Activated gamma-delta T cell (primary cell): Measurements from ENCODE around the gene ZPR1.

Source experiments
- DNase-seq: peaks from one replicate; lab custom pipeline; 2025; lab: John Stamatoyannopoulos, UW

ZPR1 gene

DNA sequence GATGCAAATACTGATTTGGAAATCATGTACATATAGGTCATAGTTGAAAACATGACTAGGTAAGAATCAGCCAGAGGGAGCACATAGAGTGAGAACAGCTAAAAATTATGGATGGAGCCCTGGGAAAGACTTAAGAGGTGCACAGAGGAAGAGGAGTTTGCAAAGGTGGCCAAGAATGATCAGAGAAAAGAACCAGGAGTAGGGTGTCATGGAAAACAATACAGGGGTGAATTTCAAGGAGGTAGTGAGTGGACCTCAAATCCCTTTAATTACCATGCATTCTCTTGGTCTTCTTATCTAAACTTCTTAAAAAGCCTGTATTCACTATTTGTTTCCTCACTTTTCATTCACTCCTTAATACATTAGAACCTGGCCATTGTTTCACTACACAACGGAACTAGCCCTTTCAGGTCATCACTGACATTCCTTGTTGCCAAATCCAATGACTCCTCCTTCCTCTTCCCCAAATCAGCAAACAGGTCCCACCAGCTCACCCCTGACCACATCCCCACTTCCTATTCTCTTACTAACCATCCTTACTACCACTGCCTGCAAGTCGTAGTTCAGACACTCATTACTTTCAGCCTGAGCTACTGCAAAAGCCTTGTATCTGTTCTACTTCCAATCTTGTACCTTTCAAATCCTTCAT, 37.6 kb downstream of the ZPR1 start:
- DNase-seq, result no peak

DNA sequence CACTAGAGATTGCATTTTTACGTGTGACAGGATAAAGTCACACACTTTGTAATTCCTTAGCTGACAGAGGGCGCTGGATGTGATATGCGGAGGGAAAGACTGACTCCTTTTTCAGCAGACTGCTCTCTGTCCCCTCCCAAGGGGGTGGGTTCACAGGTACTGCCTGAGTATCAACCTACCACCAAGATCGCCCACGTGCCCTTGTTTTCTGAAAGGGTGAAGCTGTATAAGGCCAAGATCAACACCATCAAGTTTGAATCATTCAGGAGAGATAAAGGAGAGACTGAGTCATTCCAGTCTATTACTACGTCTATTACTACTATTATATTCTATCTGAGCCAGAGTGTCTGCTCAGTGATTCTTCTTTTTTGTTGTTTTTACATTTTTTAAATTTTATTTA, 45.7 kb downstream of the ZPR1 start:
- DNase-seq, result no peak

DNA sequence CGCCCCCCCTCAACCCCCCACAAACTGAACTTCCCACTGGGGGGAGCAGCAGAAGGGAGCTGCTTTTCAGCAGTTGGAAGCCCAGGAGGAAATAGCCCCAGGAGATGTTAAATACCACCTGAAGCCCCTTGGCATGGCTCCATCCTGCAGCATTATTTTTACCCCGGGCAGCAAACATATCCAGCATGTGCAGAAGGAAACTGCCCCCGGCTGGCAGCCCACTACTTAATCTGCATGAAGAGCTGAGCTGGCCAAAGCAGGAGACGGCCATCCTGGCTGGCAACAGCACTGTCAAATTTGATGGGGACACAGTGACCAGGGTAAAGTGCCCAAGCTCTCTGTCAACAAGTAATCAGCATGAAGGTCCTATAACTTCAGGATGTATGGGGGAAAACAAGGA, 47.1 kb downstream of the ZPR1 start:
- no peak for DNase-seq

DNA sequence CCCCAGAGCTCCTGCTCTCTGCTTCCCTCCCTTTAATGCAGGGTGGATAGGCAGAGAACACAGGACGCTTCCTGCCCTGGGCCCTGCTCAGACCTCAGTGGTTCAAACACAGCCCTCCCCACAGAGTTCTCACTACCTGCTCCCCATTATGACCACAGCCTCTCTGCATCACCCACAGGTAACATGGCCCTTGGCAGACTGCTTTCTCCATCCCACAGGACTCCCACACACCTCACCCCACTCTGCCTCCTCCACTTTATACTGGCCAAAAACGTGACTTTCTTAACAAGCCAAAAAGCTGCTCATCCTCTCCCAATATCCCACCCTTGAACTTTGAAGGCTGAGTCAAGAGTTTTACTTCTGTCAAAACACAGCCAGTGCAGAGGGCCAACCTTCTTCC, 48.8 kb downstream of the ZPR1 start:
- no peak for DNase-seq

DNA sequence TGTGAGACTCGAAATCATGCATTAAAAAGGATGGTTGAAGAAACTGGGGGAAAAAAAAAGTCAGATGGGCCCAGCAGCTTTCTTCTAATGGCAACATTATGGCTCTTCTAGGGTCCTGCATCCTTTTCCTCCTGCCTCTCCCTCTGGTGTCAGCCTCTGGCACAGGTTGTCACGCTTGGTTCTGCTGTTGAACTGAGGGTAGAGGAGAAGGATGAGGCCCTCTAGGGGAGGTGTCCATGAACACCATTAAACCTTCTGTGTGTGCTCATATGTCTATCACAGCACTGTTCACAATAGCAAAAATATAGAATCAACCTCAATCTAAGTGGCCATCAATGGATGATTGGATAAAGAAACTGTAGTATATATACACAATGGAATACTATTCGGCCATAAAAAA, 51.1 kb downstream of the ZPR1 start:
- no peak for DNase-seq

DNA sequence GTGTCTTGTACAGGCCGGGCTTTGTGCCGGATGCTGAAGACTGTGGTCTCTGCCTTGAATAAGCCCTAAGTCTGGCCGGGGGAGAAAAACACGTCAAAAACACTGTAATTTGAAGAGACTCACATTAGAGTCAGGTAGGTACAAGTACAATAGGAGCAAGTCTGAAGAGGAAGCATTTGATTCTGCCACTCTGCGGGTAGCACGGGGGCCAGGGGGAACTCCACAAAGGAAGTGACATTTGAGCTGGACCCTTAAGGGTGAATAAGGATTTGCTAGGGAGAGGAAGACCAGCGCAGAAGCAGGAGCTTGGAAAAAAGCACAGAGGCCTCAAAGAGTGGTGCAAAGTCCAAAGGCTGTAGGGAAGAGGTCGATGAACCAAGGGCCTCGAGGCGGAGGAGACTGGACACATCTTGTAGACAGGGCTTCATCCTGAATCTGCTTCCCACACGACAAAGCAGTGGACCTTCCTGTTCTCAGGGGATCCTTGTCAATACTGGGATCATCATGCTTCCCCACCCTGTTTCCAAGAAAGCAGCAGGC, 53.8 kb downstream of the ZPR1 start:
- DNase-seq, result no peak

DNA sequence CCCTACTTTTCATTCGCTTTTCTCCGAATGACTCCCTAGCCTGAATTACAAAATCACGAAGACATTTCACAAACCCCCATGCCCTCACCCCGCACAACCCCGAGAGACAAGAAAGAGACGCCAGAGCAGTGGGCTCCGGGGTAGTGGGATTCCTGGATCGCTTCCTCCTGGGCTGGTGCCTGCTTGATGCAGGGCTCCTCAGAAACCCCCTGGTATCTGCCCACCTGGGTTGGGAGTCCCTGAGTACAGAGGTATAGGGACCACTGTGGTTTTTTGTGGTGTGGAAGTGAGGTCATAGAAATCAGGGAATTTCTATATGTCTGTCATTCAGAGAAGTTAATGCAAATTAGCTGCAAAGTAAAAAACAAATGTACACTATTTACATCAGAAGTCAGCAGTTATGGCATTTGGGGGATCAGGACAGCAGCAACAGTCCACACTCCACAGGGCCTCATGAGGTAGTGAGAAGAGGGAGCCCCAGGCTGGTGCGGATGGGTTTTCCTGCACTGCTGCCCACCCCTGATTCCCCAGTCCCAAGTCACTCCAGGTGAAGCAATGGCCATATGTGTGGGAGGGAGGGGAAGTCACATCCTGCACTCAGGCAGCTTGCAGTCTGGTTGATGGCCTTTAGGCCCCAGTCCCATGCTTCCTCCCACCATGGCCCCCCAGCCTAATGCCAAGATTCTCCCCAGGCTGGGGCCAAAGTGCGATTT, 54.6 kb downstream of the ZPR1 start:
- no peak for DNase-seq

DNA sequence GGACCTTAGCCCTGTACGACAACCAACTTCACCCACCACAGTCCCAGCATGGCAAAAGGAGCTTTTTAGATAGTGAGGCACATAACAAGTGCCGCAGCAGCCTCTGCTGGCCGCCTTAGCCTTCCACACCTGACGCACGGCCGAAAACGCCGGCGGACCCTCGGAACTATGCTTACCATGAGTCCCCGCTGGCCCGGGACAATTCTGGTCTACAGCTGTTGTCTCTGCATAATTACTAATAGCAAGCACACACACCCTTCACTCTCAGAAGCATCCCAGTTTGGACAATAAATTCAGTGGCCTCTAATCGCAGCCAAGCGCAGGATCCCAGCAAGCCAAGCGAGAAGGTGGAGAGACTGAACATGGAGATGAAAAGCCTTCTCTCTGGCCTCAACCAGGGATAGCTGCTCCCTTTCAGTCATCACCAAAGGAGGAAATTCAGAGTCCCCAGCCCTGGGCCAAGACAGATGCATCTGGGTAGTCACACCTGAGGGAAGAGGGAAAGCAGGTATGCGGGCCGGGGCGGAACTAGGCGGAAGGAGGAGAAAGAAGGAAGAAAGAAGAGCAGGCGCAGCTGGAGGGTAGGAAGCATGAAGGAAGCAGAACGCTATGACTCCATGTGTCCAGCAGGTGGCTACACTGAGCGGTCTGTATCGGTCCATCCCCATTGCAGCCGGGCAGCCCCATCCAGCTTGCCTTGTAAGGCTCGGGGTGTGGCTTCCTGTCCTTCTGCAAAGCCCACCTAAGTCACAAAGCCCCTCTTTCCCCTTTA, 55.4 kb downstream of the ZPR1 start:
- DNase-seq, result no peak

DNA sequence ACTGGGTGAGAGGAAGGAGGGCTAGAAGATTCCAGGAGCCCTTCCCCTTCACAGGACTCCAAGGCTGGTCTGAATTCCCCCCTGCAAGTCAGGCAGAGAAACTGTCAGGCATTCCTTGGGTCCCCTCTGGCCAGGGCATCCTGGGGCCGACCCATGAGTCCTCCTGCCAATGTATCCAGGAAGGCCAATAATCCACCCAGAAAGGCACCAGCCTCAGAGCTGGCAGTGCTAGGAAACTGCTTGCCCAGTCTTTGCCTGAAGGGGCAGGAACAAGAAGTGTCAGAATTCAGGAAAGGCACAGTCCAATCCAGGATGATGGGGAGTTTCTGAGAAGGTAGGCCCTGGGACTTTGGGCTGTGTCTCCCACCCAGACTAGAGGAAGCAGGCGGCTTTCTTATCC, 56.0 kb downstream of the ZPR1 start:
- DNase-seq, result no peak

DNA sequence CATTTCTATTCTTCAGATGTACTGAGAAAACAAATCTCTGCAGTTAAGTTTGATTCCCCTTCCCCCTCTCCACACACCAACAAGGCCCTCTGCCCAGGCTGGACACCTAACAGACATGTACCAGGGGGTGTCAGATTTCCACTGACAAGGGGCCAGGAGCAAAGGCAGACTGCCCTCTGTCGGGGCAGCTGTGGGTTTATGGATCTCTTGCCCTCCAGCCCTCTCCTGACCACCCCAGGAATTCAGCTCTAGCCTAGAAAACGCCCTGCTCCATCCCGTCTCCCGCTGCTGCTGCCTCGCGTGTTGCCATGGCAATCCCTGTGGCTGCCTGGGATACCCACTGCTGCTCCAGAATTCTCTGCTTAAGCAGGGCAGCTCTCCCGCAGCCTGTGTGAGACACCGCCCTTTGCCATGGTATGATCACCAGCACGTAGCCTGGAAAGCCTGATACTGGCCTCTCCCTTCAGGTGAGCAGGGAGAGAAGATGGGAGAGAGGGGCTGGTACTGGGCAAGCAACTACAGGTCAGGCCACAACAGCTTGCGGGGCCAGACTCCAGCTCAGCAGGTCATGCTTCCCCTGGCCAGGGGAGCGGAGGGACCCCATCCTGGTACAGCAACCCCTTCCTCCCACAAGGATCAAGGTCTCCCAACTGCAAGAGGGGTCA, 56.6 kb downstream of the ZPR1 start:
- no peak for DNase-seq

DNA sequence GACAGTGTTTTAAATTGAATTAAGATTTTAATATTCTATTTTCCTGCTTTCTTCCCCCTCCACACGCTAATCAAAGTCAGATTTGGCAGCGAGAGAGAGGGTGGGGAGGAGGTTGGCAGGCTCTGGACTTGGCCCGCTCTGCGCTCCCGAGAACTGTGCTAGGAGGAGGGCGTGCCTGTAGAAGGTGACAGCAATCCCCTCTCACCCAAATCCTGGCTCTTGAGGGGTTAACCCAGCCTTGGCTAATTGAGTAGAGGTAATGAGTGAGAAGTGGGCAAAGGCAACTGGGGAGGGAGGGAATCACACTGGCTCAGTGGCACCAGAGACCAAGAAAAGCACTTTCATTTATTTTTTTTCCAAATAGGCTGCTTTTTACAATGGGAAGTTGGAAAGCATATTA, 57.2 kb downstream of the ZPR1 start:
- no peak for DNase-seq

DNA sequence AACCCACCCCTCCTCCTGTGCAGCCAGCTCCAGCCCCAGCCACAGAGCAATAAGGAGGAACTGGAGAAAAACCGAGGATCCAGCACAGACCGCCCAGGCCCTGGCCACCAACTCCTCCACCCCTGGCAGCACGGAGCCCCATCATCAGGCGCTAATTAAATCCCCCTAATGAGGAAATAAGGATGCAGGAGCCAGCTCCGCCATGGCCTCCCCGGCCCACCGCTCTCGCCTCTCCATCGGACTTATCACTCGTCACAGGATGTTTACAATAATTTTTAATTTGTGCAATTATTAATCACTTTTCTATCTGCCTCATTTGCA, 57.6 kb downstream of the ZPR1 start:
- no peak for DNase-seq

DNA sequence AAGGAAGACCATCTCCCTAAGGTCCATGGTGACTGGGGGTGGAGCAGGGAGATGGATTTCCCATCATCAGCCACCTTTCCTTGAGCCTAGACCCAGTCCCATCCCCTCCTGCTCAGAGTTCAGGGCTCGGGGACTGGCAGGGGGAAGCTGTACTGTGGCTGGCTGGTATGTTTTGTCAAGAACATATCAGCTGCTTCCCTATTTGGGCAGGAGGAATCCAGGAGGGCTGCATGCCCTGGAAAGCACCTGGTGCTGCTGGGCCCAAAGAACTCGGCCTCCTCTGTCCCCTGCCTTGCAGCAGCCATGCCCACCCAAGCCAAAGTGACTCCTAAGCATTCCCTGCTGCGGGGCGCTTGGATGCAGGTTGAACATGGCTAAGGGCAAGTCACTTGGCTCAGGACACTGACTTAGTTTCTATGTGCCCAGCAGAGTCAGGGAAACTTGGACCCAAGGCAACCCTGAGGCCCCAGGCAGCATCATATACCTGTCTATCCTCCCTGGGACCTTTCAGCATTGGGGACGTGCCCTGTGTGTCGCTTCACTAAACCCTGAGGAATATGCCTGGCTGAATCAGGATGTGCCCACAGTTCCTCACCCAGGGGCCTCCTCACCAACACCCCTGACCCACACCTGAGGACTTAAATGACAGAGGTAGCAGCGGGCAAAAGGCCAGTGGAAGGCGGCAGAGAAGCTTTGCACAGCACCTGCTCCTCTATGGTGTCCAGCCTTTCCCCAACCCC, 58.2 kb downstream of the ZPR1 start:
- no peak for DNase-seq

DNA sequence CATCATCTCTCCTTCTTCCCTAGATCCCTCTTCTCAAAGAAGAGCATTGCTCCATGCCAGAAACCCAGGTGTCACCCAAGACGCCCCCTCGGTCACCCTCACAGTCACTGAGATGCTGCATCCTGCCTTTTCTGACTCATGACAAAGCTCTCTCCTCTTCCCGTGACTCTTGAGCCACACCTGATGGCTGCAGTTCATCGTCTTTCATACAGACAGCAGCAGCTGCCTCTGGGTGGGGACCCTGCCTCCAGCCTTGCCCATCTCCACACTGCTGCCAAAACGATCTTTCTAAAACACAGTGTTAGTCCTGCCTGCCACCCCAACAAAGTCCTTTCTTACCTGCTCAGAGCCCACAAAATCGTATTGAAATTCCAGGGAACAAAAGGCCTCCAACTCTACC, 59.8 kb downstream of the ZPR1 start:
- DNase-seq, result no peak

DNA sequence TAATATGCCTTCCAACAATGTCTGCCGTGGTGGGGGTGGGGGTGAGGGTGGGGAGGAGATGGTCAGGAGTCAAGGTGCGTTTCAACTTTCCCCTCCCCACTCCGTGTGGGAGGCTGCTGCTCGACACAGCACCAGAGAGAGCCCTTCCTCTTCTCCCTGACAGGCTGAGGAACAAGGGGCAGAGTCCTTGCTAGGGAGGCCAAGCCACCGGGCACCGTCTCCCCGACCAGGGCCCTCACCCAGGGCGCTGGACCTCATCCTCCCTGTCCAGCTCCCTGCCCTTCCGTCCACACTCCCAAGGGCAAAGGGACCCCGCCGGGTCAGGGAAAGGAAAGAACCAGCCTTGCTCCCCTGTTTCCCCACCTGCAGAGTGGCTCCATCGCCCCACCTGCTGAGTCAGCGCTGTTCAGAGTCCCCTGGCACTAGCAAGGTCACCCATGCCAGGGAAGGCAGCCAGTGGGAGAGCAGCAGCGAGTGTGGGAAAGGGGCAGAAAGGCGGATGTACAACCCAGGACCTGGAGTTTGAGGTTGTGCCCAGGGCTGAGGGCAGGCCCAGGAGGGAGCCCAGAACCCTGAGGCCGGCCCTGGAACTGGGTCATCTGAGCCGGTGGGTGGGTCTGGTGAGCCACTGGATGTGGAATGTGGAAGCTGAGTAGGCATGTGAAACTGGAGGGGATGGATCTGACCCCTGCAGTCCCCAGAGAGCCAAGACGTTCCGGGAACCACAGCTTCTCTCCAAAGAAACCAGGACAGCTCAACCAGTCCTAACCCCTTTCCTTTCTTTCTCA, 62.2 kb downstream of the ZPR1 start:
- no peak for DNase-seq

DNA sequence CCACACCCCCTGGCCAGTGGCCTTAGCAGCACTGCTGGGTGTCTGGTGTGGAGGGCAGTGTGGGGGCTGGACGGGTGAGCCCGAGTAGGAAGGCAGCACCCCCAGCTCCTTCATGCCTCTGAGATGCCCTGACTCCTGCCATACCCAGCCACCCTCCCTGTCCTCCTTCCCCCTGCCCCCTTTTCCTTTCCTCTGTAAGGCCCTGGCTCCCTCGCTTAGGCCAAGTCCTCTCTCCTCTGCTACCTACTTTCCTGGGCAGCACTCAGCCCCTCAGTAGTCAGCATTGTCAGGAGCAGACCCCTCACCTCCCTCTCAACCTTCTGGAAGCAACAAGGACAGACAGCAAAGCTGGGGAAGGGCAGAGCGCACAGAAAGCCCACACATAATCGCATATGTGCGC, 63.0 kb downstream of the ZPR1 start:
- DNase-seq, result no peak
